SW 1271 (cell line): Measurements from ENCODE around the gene BRD8.

ENCODE experiments used
- DNase-seq, 2 experiments: peaks; one replicate each; lab custom pipeline; 2025; lab: John Stamatoyannopoulos, UW

Gene BRD8

DNA sequence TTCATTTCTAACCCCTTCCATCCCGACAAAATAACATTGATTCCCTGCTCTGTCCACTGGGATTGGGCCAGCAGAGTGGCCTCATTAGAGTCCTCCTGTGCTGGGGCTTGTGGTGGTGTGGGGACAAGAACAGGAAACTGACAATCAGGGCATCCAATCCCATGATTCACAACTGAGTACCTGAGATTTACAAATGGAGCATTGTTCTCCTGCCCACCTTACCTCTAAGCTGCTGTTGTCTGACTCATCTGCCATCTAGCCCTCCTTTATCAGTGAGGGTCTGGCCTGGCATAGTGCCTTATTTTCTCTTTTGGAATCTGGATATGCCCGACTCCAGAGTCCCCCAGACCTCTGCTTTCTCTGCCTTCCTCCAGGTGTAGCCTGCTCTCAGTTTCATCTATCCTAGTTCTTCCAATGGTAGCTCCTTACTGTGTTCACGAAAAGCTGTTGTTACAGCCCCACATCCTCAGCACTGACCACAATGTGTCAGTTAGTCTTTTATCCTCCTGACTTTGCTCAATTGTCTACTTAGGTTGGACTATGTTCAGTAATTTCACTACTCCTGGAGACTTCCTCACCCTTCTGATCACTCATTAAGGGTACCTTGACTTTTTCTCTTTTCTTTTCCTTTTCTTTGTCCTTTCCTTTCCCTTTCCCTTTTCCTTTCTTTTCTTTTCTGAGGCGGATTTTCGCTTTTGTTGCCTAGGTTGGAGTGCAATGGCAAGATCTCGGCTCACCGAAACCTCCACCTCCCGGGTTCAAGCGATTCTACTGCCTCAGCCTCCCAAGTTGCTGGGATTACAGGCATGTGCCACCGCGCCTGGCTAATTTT is 81.2 kb downstream of the BRD8 start:
- no peak for DNase-seq

DNA sequence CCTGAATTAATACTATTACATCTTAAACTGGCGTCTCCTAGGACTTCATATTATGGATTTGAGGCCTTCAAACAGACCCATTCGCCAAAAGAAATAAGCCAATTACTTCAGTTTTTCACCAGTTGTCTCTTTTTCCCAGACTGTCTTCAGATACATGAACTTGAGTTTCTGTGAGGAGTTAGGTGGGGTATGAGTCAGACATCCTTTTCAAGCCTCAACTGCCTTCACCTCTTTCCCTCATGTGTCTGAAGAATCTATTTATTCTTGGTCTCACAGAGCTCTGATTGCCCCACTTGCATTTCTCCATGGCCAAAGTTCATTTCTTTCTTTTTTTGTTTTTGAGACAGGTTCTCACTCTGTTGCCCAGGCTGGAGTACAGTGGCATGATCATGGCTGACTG is 82.1 kb downstream of the BRD8 start:
- DNase-seq: no peak

DNA sequence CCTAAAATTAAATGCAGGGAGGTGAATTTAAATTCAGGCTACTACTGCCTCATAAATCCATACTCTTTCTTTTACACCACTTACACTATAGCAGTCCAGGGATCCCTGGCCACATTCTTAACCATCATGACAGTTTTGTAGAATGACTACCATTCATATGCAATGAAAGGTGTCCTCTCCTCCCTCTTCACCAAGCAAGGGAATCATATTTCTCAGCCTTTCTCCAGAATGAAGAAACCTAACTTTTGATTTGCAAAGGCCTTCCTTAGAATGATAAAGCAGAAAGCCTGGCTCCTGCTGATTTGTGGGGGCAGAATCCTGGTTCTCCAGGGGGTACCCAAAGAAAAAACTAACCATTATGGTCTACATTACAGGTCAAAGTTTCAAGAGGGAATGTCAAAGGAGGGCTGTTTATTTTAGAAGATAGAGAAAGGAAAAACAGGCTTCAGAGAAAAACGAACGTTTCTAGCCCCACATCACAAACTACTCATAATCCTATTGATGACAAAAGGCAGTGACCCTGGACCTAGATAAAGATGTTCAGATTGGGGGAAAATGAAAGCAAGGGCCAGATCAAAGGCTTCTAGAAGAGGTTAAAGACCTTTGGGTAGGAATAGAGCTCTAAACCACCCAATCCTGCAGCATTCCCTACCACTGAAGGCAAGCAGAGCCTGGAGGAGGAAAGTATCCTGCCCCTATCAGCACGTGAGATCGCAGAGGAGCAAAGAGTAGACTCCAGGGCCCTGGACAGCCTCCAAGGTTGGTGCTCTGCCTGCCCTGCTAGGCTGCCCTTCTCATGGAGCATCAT is 83.1 kb downstream of the BRD8 start:
- no peak for DNase-seq

DNA sequence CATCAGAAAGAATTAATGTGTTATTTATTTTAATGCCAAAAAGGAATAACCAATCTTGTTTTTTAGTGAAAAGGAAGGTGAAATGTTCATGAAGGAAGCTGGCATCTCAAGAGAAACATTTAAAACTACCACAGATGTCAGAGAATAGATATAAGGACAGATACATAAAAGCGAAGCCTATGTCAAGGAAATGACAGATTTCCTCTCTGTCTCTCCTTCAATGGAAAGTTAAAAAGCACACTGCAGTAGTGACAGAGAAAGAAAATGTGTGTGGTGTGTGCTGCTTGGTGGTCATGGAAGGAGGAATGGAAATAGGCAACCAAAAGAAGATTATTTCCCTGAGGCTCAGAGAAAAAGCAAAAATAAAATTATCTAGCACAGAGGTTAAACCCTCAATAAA is 85.4 kb downstream of the BRD8 start:
- no peak for DNase-seq

DNA sequence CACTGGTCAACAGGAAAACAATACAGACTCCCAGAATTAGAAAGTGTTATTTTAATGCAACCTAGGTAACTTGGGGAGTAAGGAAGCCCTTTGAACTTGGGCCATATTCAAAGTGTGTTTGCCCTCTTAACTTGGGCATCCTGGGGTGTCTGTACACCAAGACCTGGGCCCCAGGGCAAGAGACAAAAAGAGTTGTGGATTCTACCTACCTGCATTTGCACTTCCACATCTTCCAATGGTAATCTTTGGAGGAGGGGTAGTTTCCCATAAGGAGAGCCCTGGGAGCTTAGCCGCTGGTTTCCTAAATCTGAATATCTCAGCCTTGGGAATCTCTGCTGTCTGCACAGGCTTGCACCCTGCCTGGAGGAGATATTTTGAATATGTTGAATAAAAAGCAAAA is 86.1 kb downstream of the BRD8 start:
- no peak for DNase-seq

DNA sequence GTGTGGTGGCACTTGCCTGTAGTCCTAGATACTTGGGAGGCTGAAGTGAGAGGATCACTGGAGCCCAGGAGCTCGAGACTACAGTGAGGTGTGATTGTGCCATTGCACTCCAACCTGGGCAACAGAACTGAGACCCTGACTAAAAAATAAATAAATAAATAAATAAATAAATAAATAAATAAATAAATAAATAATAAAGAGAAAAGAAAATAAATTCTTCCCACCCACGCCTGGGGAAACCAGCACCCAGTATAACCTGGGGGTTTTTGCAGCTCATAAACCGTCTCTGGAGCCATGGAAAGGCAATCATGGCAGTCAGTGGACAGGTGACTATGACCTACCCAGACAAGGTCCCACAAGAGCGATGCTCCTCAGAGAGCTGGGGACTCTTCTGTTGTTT is 86.7 kb downstream of the BRD8 start:
- no peak for DNase-seq
